HEK293 (cell line): ENCODE measurements around the gene BZW2.

ENCODE experiments used
- CTCF ChIA-PET: fragments of 350-600 bp; formaldehyde crosslinking; extraction: SDS; loops from one replicate; lab custom pipeline; 2021; ENCODE audit warnings: antibody characterized with exemption; lab: Yijun Ruan, JAX
- POLR2A ChIA-PET: fragments of 300-600 bp; formaldehyde crosslinking; extraction: SDS; loops from one replicate; lab custom pipeline; 2020; ENCODE audit warnings: antibody characterized with exemption, inconsistent platforms; lab: Yijun Ruan, JAX
- H3K27ac ChIP-seq: fragments of 200-500 bp; sonication (Bioruptor generic); 2 replicates; pipeline ENCODE4 v1.5.1; 2014; ENCODE audit warnings: low read depth, low read length, control low read depth, inconsistent platforms; ENCODE audit errors: extremely low read depth
- H3K36me3 ChIP-seq, 2 experiments: fragments of 200-500 bp in 1 of 2; sonication (Bioruptor generic) in 1 of 2; 1 replicate in 1 of 2; 2 replicates in 1 of 2; pipeline ENCODE4 v1.5.1; 2014 to 2017; ENCODE audit warnings: inconsistent platforms in 2 of 2, low read length in 2 of 2; ENCODE audit not compliant: control insufficient read depth in 2 of 2, insufficient read depth in 1 of 2
- H3K4me1 ChIP-seq: fragments of 200-500 bp; sonication (Bioruptor generic); 2 replicates; pipeline ENCODE4 v1.5.1; 2014; ENCODE audit warnings: mild to moderate bottlenecking, low read length, inconsistent platforms; ENCODE audit not compliant: control insufficient read depth, insufficient read depth
- H3K4me3 ChIP-seq: 2 replicates; pipeline ENCODE4 v1.5.1; 2011; ENCODE audit warnings: low read depth, mild to moderate bottlenecking, control low read depth, low read length, moderate library complexity
- H3K9me3 ChIP-seq: fragments of 200-500 bp; sonication (Bioruptor generic); 2 replicates; pipeline ENCODE4 v1.5.1; 2014; ENCODE audit warnings: low read depth, low read length, inconsistent platforms; ENCODE audit not compliant: control insufficient read depth, insufficient read depth
- BCL11A ChIP-seq: fragments of 450-650 bp; formaldehyde crosslinking; IDR thresholded peaks from 2 replicates; pipeline ENCODE4 v1.5.1; 2016; ENCODE audit warnings: low read depth, missing biosample characterization, missing genetic modification characterization
- EGR2 ChIP-seq: fragments of 450-650 bp; formaldehyde crosslinking; IDR thresholded peaks from 2 replicates; pipeline ENCODE4 v1.5.1; 2016; ENCODE audit warnings: low read depth, missing biosample characterization, missing genetic modification characterization
- GLIS2 ChIP-seq: fragments of 450-650 bp; formaldehyde crosslinking; IDR thresholded peaks from 2 replicates; pipeline ENCODE4 v1.5.1; 2016; ENCODE audit warnings: missing biosample characterization, missing genetic modification characterization
- MEIS1 ChIP-seq: sonication (generic); formaldehyde crosslinking; IDR thresholded peaks from 2 replicates; pipeline ENCODE4 v1.8.1; 2022; ENCODE audit warnings: missing genetic modification reagents, mild to moderate bottlenecking, borderline replicate concordance
- SCRT1 ChIP-seq: fragments of 450-650 bp; formaldehyde crosslinking; IDR thresholded peaks from 2 replicates; pipeline ENCODE4 v1.5.1; 2016; ENCODE audit warnings: missing biosample characterization, missing genetic modification characterization, borderline replicate concordance
- ZNF10 ChIP-seq: fragments of 450-650 bp; formaldehyde crosslinking; IDR thresholded peaks from 2 replicates; pipeline ENCODE4 v1.5.1; 2017; ENCODE audit warnings: missing biosample characterization, missing genetic modification characterization
- ZNF114 ChIP-seq: fragments of 450-650 bp; formaldehyde crosslinking; IDR thresholded peaks from 2 replicates; pipeline ENCODE4 v1.5.0; 2017; ENCODE audit warnings: missing biosample characterization, missing genetic modification characterization
- ZNF239 ChIP-seq: fragments of 450-650 bp; formaldehyde crosslinking; IDR thresholded peaks from 2 replicates; pipeline ENCODE4 v1.5.1; 2016; ENCODE audit warnings: missing biosample characterization, missing genetic modification characterization
- ZNF302 ChIP-seq: fragments of 450-650 bp; formaldehyde crosslinking; IDR thresholded peaks from 2 replicates; pipeline ENCODE4 v1.5.1; 2016; ENCODE audit warnings: missing biosample characterization, missing genetic modification characterization, low read depth
- ZNF585B ChIP-seq: fragments of 450-650 bp; formaldehyde crosslinking; IDR thresholded peaks from 2 replicates; pipeline ENCODE4 v1.5.1; 2016; ENCODE audit warnings: missing biosample characterization, missing genetic modification characterization
- TF ChIP-seq, protein P1 (sequence below): fragments of 450-650 bp; formaldehyde crosslinking; IDR thresholded peaks from 2 replicates; pipeline ENCODE4 v1.5.1; 2016; ENCODE audit warnings: missing biosample characterization, missing genetic modification characterization, borderline replicate concordance
- TF ChIP-seq, protein P2 (sequence below): fragments of 450-650 bp; formaldehyde crosslinking; IDR thresholded peaks from 2 replicates; pipeline ENCODE4 v1.5.1; 2016; ENCODE audit warnings: missing biosample characterization, missing genetic modification characterization
- TF ChIP-seq, protein P3 (sequence below): fragments of 450-650 bp; formaldehyde crosslinking; conservative IDR thresholded peaks from 2 replicates; pipeline ENCODE4 v1.5.1; 2016; ENCODE audit warnings: low read depth, missing biosample characterization, missing genetic modification characterization
- TF ChIP-seq, protein P4 (sequence below): IDR thresholded peaks from 2 replicates; pipeline ENCODE4 v1.6.1; 2011; ENCODE audit warnings: mild to moderate bottlenecking, low read depth, low read length, borderline replicate concordance

BZW2 gene

DNA sequence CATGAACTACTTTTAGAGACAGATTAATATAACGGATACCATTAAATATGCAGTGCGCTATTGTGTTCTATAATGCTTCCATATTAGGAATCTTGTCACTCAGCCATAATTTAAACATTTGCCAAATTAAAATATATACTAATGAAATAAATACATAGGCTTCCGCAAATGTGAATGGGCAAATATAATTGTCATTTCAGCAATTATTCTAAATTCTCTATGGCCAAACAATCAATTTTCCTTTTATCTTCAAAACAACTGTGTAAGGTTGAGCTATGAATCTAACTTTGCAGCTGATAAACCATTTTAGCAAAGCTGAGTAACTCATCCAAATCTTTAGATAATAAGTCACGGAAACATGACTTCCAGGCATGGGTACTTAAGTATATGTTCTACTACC is 86.8 kb downstream of the BZW2 start (continued):
- TF ChIP-seq, protein P1, sequence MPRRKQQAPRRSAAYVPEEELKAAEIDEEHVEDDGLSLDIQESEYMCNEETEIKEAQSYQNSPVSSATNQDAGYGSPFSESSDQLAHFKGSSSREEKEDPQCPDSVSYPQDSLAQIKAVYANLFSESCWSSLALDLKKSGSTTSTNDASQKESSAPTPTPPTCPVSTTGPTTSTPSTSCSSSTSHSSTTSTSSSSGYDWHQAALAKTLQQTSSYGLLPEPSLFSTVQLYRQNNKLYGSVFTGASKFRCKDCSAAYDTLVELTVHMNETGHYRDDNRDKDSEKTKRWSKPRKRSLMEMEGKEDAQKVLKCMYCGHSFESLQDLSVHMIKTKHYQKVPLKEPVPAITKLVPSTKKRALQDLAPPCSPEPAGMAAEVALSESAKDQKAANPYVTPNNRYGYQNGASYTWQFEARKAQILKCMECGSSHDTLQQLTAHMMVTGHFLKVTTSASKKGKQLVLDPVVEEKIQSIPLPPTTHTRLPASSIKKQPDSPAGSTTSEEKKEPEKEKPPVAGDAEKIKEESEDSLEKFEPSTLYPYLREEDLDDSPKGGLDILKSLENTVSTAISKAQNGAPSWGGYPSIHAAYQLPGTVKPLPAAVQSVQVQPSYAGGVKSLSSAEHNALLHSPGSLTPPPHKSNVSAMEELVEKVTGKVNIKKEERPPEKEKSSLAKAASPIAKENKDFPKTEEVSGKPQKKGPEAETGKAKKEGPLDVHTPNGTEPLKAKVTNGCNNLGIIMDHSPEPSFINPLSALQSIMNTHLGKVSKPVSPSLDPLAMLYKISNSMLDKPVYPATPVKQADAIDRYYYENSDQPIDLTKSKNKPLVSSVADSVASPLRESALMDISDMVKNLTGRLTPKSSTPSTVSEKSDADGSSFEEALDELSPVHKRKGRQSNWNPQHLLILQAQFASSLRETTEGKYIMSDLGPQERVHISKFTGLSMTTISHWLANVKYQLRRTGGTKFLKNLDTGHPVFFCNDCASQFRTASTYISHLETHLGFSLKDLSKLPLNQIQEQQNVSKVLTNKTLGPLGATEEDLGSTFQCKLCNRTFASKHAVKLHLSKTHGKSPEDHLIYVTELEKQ, result no peak
- TF ChIP-seq ZNF239, result no peak

DNA sequence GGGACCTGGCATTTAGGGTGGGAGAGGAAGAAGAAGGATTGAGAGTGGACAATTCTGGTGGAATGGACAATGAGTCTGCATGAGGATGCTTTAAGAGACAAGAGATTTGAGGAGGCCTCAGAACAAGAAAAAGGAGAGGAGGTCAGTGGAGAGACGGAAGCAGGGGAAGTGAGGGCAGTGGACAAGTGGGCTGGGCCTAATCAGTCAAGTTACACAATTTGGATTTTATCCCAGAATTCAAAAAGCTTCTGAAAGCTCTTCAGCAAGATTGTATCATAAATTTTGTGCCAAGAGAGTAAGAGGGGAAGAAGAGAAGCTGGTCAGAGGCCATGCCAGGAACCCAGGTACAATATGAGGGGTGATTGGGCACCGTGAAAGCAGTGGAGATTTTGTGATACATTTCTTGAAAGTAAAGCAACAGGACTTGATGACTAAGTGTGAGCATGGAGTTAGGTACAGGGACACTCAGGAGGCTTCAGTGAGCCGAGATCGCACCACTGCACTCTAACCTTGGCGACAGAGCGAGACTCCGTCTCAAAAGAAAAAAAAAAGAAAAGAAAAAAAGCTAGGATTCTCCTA is 88.3 kb downstream of the BZW2 start:
- ChIA-PET CTCF (no interaction called here), POLR2A (no interaction called here)
- TF ChIP-seq ZNF114 (tag by site-specific recombination), result no peak
- no peak for TF ChIP-seq BCL11A (tag by site-specific recombination)
- no peak for TF ChIP-seq MEIS1
- no peak for TF ChIP-seq GLIS2 (tag by site-specific recombination)
- TF ChIP-seq, protein P2, sequence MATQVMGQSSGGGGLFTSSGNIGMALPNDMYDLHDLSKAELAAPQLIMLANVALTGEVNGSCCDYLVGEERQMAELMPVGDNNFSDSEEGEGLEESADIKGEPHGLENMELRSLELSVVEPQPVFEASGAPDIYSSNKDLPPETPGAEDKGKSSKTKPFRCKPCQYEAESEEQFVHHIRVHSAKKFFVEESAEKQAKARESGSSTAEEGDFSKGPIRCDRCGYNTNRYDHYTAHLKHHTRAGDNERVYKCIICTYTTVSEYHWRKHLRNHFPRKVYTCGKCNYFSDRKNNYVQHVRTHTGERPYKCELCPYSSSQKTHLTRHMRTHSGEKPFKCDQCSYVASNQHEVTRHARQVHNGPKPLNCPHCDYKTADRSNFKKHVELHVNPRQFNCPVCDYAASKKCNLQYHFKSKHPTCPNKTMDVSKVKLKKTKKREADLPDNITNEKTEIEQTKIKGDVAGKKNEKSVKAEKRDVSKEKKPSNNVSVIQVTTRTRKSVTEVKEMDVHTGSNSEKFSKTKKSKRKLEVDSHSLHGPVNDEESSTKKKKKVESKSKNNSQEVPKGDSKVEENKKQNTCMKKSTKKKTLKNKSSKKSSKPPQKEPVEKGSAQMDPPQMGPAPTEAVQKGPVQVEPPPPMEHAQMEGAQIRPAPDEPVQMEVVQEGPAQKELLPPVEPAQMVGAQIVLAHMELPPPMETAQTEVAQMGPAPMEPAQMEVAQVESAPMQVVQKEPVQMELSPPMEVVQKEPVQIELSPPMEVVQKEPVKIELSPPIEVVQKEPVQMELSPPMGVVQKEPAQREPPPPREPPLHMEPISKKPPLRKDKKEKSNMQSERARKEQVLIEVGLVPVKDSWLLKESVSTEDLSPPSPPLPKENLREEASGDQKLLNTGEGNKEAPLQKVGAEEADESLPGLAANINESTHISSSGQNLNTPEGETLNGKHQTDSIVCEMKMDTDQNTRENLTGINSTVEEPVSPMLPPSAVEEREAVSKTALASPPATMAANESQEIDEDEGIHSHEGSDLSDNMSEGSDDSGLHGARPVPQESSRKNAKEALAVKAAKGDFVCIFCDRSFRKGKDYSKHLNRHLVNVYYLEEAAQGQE (tag by site-specific recombination), result no peak
- no peak for TF ChIP-seq ZNF302
- no peak for TF ChIP-seq ZNF10 (tag by site-specific recombination)
- Histone ChIP-seq H3K9me3 (no peaks in the 10 kb centered on the region), H3K27ac (no peak overlapping the region), H3K4me1 (no peaks in the 10 kb centered on the region), H3K4me3 (no peak overlapping the region), H3K36me3 (no peaks in the 10 kb centered on the region)

DNA sequence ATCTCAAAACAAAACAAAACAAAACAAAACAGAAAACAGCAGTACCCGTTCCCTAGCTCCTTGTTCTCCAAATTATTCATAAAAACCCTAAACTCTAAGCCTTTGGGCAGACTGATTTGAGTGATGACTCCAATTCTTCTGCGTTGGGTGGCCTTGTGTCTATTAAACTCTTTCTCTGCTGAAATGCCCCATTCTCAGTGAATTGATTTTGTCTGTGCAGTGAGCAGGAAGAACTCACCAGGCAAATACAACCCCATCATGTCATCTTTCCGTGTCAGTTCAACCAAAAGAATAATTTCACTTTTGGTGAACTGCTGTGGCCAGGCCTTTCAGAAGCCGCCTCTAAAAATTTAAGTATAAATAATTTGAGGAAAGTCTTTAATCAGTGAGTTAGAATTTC is 89.0 kb downstream of the BZW2 start:
- no peaks in the 10 kb centered on the region for H3K9me3 ChIP-seq
- TF ChIP-seq, protein P3, sequence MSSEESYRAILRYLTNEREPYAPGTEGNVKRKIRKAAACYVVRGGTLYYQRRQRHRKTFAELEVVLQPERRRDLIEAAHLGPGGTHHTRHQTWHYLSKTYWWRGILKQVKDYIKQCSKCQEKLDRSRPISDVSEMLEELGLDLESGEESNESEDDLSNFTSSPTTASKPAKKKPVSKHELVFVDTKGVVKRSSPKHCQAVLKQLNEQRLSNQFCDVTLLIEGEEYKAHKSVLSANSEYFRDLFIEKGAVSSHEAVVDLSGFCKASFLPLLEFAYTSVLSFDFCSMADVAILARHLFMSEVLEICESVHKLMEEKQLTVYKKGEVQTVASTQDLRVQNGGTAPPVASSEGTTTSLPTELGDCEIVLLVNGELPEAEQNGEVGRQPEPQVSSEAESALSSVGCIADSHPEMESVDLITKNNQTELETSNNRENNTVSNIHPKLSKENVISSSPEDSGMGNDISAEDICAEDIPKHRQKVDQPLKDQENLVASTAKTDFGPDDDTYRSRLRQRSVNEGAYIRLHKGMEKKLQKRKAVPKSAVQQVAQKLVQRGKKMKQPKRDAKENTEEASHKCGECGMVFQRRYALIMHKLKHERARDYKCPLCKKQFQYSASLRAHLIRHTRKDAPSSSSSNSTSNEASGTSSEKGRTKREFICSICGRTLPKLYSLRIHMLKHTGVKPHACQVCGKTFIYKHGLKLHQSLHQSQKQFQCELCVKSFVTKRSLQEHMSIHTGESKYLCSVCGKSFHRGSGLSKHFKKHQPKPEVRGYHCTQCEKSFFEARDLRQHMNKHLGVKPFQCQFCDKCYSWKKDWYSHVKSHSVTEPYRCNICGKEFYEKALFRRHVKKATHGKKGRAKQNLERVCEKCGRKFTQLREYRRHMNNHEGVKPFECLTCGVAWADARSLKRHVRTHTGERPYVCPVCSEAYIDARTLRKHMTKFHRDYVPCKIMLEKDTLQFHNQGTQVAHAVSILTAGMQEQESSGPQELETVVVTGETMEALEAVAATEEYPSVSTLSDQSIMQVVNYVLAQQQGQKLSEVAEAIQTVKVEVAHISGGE (tag by site-specific recombination), result no peak
- no peak for TF ChIP-seq EGR2 (tag by site-specific recombination)
- no peak for TF ChIP-seq SCRT1
- TF ChIP-seq, protein P4, sequence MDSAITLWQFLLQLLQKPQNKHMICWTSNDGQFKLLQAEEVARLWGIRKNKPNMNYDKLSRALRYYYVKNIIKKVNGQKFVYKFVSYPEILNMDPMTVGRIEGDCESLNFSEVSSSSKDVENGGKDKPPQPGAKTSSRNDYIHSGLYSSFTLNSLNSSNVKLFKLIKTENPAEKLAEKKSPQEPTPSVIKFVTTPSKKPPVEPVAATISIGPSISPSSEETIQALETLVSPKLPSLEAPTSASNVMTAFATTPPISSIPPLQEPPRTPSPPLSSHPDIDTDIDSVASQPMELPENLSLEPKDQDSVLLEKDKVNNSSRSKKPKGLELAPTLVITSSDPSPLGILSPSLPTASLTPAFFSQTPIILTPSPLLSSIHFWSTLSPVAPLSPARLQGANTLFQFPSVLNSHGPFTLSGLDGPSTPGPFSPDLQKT, result no peak
- no peak for TF ChIP-seq ZNF585B (tag by site-specific recombination)
- TF ChIP-seq, all 188 proteins: peak for 0
- no peaks in the 10 kb centered on the region for H3K36me3 ChIP-seq
- ChIA-PET CTCF (interaction anchor here (0.6 kb wide), 1 partner anchor 11 kb away, joined by 5 read pairs; no protein-coding TSS in a partner anchor), POLR2A (no interaction called here)
- no peak overlapping the region for H3K27ac ChIP-seq
- no peaks in the 10 kb centered on the region for H3K4me1 ChIP-seq
- H3K4me3 ChIP-seq, result no peak overlapping the region
